H54 (cell line): ENCODE results near the gene MANF.
A peak's percentile ranks its signal among the peaks of the same experiment; 100 is the strongest.
"Not testable (repeated sequence)": the region's sequence is repeated elsewhere in the genome, so short reads cannot be mapped to it uniquely, and the experiment has no call there.

Source experiments
- DNase-seq: peaks from one replicate; pipeline ENCODE4 v3.0.0; 2011; ENCODE audit warnings: low spot score, mixed read lengths; ENCODE audit not compliant: insufficient read length
- FAIRE-seq: peaks from 3 replicates; lab custom pipeline; 2011; peaks lifted over from hg19 to GRCh38; lab: Jason Lieb, UNC
- POLR2A ChIP-seq: IDR thresholded peaks from 2 replicates; pipeline ENCODE4 v1.6.1; 2011; ENCODE audit warnings: low read depth, mild to moderate bottlenecking, low read length

The MANF gene

DNA sequence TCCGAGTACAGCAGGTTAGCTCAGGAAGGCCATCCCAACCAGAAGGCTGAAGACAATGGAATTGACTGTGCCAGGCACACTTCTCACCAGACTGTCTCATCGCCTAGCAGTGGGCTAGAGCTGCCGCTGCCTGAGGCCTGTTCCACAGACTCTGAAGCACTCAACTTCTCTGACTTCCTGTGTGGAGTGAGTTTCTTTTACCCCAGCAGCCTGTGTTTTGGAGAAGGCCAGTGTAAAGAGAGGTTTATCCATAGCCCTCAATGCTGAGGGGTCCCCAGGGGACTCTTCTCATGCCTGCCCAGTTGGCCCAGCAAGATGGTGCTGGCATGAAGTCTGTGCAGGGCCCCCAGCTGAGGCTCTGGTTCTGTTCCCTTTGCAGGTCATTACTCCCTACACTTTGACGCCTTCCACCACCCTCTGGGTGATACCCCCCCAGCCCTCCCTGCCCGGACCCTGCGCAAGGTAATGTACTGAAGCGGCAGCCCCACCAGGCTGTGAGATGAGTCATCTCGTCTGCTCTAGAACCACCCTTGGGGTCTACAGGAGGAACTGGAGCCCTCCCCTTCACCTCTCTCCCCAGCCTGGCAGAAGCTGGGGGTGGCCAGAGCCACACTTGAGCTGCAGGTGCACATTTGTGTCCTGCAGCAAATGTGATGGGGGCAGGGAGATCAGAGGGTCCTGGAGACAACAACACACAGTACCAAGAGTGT lies 5.2 kb upstream of the MANF start:
- DNase-seq (no peak), FAIRE-seq (no peak)
- no peak for TF ChIP-seq POLR2A

DNA sequence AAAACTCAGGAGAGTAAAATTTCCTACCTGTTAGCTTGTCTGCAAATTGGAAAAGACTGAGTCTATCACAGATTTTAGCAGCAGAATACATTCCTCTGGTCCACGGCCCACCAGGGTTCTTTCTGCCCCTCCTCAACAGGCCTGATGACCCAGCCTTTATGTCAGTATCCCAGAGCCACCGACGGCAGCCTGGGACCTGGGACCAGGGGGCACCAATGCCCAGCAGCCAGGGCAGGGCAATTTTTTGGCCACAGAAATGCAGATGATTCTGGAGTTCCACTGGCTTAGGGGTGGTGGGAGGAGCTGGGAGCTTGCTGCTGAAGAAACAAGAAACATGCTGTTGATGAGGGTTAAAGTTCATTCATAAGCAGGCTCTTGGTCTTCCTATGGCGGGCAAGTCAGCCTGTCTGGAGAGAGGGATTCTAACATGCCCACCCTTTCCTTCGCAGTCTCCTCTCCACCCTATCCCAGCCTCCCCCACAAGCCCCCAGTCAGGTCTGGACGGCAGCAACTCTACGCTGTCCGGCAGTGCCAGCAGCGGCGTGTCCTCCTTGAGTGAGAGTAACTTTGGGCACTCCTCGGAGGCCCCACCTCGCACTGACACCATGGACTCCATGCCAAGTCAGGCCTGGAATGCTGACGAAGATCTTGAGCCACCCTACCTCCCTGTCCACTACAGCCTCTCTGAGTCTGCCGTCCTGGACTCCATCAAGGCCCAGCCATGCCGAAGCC lies 4.3 kb upstream of the MANF start:
- FAIRE-seq: no peak
- no peak for DNase-seq
- TF ChIP-seq POLR2A: no peak

DNA sequence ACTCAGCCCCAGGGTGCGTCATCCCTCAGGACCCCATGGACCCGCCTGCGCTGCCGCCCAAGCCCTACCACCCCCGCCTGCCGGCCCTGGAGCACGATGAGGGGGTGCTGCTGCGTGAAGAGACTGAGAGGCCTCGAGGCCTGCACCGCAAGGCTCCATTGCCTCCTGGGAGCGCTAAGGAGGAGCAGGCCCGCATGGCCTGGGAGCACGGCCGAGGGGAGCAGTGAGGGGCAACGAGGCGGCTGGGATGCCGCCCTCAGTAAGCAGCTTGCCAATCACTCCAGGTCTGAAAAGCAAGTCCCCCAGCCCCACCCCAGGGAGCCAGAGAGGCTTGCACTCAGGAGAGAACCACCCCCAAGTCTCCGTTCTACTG lies 3.8 kb upstream of the MANF start:
- FAIRE-seq (no peak), DNase-seq (no peak)
- no peak for TF ChIP-seq POLR2A

DNA sequence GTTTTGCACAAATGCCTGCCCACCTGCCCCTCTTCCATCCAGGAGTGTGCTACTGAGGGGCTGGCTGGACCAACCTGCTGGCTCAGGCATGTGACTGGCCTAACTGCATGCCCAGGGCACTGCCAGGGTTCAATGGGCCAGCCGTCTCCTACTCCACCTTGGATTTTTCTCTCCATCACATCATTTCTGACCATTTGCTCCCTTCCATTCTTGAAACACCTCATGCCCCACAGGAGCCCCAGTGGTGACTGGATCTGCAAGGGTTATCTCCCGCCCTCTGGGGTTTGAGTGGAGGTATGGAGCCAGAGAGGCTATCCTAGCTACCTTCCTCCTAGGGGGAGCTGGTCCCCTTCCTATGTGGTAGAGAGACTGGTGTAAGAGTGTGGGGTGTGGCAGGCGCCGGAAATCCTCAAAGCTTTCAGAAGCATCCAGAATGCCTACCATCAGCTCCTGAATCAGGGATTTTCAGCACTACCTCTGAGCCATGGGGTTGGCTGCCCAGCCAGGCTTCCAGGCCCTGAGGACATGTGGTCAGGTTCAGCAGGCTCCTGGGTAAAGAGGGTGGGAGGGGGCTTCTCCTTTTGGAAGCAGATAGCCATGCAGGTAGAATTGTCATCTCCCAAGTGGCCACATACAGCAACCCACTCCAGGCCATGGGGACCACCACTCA lies 2.9 kb upstream of the MANF start:
- TF ChIP-seq POLR2A: no peak
- no peak for FAIRE-seq
- no peak for DNase-seq

DNA sequence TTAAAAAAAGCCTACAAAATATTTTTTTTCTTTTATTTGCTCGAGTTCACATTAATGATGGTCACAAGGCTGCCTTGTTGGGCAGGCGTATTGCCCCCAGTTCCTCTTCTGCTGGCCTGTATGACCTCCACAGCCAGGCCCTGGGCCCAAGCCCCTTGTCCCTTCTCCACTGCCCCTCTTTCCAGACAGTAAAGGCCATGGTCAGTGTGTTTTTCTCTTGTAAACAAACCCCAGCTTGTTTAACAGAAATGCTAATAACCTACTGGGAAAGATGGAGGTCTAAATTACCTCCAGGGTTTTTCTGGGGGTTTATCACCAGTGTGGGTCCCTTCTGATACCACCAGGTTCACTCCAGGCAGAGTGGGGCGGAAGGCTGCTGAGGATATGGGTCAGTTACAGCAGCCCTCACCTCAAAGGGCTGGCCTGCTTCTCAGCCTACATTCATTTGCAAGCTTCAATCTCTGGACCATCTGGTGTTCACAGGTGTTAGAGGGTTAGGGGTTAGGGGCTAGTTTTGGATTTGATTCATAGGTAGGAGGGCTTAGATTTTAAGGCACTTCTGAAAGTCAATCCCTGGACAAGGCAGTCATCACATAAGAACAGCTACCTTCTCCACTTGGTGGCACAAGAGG lies 2.0 kb upstream of the MANF start:
- DNase-seq (no peak), FAIRE-seq (no peak)
- TF ChIP-seq POLR2A: no peak

DNA sequence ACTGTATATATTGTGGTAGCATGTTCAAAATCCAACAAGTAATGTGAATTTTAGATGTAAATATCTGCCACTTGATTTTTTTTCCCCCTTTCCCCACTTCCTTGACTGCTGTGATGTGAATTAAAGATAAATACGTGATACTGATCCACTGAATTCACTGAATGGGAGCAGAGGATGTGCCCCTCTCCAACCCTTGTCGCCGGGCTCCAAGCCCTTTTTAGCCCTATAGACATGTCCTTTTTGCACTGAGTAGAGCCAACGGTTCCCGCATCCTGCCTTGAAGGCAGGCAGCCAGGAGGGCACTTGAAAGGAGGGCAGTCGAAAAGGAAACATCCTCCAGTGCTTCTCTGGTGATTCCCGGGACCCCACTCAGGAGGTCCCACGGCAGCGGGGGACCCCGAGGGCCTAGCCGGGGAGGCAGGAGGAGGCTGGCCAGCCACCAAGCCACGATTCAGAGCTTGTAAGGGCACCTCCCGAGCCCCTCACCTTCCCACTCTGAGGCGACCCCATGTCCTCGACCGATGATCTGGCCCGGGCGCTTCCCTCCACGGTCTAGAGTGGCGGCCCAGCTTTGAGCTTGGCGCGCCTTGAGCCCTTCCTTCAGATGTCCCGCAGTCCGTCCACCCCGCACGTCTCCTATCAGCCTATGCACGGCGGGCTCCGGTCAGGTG lies 901 bp upstream of the MANF start:
- DNase-seq (peak; percentile 48), FAIRE-seq (no peak)
- TF ChIP-seq POLR2A: no peak

DNA sequence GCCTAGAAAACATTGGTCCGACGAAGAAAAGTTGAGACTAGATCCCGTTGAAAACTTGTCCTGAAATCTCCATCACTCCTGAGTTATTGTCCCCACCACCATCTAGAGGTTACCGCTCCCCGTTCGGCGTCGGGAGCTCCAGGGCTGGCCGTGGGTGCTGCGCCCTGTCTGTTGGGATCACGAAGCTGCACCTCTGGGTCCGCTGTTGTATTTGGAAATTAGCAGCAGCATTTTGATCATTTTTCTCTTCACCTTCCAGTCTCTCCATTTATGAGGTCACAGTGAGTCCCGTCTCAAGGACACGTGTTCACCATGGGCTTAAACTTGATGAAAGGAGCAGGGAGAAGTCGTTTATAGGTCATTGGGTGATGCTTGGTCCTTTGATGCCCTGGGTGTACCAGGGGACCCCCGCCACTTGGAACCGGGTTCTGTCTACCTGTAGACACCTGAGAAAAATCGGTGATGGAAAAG lies 565 bp downstream of the MANF start:
- no peak for FAIRE-seq
- DNase-seq: no peak
- TF ChIP-seq POLR2A: peak; percentile 12; the same call in 1 of the 2 replicates

DNA sequence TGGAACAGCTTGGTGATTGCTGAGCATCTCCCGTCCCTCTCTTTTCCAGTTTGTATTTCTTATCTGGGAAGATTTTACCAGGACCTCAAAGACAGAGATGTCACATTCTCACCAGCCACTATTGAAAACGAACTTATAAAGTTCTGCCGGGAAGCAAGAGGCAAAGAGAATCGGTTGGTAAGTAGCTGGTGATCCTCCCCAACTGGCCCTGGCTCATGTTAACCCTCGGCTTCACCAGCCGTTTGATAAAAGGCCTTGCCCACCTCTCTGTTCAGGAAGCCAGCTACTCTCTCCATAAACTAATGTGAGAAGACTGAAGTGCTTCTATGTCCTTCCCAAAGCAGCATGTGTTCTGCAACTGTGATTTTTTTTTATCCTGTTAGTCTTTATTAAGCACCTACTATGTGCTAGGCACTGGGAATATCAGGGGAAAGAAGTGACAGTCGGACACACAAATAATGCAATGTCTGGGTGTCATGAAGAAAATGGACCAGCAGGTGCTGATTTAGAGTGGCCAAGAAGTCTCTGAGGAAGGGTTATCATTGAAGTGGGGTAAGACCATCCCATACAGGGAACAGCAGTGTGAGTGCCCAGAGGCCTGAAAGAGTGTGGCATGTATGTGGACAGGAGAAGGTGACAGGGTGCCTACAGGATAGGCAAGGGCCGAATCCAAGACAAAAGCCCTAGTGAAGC lies 1.2 kb downstream of the MANF start:
- no peak for FAIRE-seq

DNA sequence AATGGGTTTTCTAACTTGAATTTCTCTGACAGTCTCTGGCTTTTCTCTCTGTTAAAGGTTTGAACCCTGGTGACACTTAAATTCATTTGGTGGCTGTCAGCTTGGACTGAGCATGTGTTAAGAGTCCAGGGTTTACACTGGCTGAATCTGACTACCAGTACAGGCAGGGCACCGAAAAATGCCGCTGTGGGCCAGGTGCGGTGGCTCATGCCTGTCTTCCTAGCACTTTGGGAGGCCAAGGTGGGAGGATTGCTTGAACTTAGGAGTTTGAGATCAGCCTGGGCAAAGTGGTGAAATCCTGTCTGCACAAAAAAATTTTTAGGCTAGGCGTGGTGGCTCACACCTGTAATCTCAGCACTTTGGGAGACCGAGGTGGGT lies 1.8 kb downstream of the MANF start:
- FAIRE-seq: no peak
- TF ChIP-seq POLR2A: no peak
- DNase-seq: no peak

More for the DNA sequence above, 1.2 kb downstream of the MANF start:
- TF ChIP-seq POLR2A: no peak
- DNase-seq: no peak

DNA sequence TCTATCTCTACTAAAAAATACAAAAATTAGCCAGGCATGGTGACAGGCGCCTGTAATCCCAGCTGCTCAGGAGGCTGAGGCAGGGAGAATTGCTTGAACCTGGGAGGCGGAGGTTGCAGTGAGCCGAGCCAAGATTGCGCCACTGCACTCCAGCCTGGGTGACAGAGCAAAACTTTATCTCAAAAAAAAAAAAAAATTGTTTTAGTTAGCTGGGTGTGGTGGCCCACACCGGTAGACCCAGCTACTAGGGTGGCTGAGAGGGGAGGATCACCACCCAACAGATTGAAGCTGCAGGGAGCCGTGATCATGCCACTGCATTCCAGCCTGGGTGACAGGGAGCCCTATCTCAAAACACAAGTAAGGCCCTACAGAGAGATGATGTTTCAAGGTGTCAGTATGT lies 2.2 kb downstream of the MANF start:
- FAIRE-seq, DNase-seq: not testable (repeated sequence)

DNA sequence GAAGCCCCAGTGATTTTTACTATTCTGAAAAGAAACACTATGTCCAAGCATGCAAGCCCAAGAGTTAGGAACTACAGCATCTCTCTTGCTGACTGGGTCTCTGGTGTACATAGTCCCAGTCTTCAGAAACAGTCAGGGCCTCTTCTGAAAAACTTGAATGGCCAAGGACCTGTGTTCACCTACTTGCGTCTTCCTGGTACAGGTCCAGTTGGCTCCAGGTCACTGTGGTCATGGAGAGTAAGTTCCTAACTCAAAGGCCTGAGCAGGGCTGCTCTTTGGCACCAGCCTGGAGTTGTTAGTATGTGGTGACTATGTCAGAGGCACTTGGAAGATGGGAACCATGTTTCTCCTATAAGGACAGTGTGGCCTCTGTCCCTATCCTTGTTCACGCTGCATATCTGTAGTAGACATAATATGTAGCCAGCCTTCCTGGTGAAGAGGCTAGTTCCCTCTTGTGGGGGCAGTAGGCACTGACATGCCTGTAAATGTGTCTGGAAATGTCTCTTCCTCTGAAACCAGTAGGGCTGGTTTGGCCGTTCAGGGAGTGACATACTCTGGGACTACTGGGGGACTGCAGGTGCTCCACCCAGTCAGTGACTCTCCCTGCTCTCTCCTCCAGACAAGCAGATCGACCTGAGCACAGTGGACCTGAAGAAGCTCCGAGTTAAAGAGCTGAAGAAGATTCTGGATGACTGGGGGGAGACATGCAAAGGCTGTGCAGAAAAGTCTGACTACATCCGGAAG lies 3.4 kb downstream of the MANF start:
- DNase-seq: no peak
- no peak for TF ChIP-seq POLR2A
- no peak for FAIRE-seq

DNA sequence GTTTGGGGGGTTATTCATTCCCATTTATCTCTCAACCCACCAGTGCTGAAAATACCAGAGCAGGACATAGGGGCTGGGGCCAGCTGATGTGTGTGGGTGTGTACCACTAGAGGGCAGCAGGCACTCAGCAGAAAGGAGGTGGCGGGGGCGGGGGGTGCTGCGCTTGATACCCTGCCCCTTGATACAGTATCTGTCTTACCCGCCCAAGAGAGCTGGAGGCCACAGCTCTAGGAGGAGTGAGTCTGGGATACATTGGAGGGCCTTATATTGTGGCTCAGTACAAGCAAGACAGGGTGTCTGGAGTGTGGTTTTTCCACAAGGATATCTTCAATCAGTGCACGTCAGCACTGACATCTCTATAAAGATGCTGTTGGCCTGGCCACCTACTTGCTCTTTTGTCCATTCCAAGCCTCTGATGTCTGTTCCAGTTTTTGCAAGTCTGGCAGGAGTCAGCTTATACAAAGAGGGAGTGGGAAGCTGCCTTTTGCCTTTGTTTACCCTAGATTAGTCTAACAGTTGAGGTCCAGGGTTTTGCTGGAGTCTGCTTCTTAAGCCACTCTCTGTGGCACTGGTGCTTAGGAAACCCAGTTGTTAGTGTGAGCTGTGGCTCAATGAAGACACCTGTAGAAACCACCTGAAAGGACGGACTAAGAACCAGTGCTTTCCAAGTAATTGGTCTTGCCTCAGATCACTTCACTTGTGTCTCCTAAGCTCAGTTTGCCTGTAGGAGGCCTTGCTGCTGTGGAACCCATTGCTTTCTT lies 4.5 kb downstream of the MANF start:
- no peak for FAIRE-seq
- DNase-seq: peak; percentile 49

More for the DNA sequence above, 4.5 kb downstream of the MANF start:
- TF ChIP-seq POLR2A: no peak
